ENCODE data around the gene KIF23.
A peak's percentile ranks its signal among the peaks of the same experiment; 100 is the strongest.

The KIF23 gene

GRCh38 chr15:69391046-69391757, 22.9 kb upstream of the KIF23 start:
- TF ChIP-seq ELF4 (IDR thresholded peaks at IDR 0.05) (no peak), NFRKB (IDR thresholded peaks at IDR 0.05) (no peak), SP1 (IDR thresholded peaks at IDR 0.05) (no peak), FOXM1 (IDR thresholded peaks at IDR 0.05; ENCODE audit: borderline replicate concordance) (no peak), FOXK2 (IDR thresholded peaks at IDR 0.05) (no peak), LEF1 (IDR thresholded peaks at IDR 0.05; ENCODE audit: borderline replicate concordance) (no peak), FOXA1 (IDR thresholded peaks at IDR 0.05) (no peak), HDGF (IDR thresholded peaks at IDR 0.05; ENCODE audit: borderline replicate concordance) (no peak), ZNF384 (IDR thresholded peaks at IDR 0.05) (no peak), CTBP1 (IDR thresholded peaks at IDR 0.05; ENCODE audit: borderline replicate concordance) (no peak), SUZ12 (IDR thresholded peaks at IDR 0.05) (no peak), ARNT (IDR thresholded peaks at IDR 0.05) (no peak), L3MBTL2 (conservative IDR thresholded peaks at IDR 0.05) (no peak), BHLHE40 (IDR thresholded peaks at IDR 0.05; ENCODE audit: borderline replicate concordance) (no peak), PKNOX1 (IDR thresholded peaks at IDR 0.05) (no peak), TARDBP (IDR thresholded peaks at IDR 0.05) (no peak)
- ChIA-PET CTCF (no interaction called here), POLR2A (no interaction called here)
- DNase-seq (ENCODE audit: extremely low spot score), result no peak

GRCh38 chr15:69392352-69392751, 21.8 kb upstream of the KIF23 start:
- ChIA-PET CTCF (interaction anchor here (1.4 kb wide), 1 partner anchor 335 kb away, joined by 9 read pairs; no protein-coding TSS in a partner anchor), POLR2A (interaction anchor here (0.7 kb wide), 1 partner anchor 60 kb away, joined by 3 read pairs; the partner anchor contains the start of gene RPLP1)
- TF ChIP-seq ELF4 (IDR thresholded peaks at IDR 0.05) (no peak), FOXM1 (IDR thresholded peaks at IDR 0.05; ENCODE audit: borderline replicate concordance) (no peak), SUZ12 (IDR thresholded peaks at IDR 0.05) (no peak), CTBP1 (IDR thresholded peaks at IDR 0.05; ENCODE audit: borderline replicate concordance) (no peak), PKNOX1 (IDR thresholded peaks at IDR 0.05) (no peak), FOXA1 (IDR thresholded peaks at IDR 0.05) (no peak), FOXK2 (IDR thresholded peaks at IDR 0.05) (no peak), TARDBP (IDR thresholded peaks at IDR 0.05) (no peak), BHLHE40 (IDR thresholded peaks at IDR 0.05; ENCODE audit: borderline replicate concordance) (no peak), LEF1 (IDR thresholded peaks at IDR 0.05; ENCODE audit: borderline replicate concordance) (no peak), ZNF384 (IDR thresholded peaks at IDR 0.05) (no peak), SP1 (IDR thresholded peaks at IDR 0.05) (no peak)
- DNase-seq (ENCODE audit: extremely low spot score), result no peak

- no peak for DNase-seq (ENCODE audit: extremely low spot score)
- no peak for TF ChIP-seq SP1 (IDR thresholded peaks at IDR 0.05)
- TF ChIP-seq FOXA1 (IDR thresholded peaks at IDR 0.05), result no peak
- TF ChIP-seq PKNOX1 (IDR thresholded peaks at IDR 0.05), result no peak
- no peak for TF ChIP-seq FOXM1 (IDR thresholded peaks at IDR 0.05; ENCODE audit: borderline replicate concordance)
- TF ChIP-seq HDGF (IDR thresholded peaks at IDR 0.05; ENCODE audit: borderline replicate concordance), result no peak
- TF ChIP-seq CTBP1 (IDR thresholded peaks at IDR 0.05; ENCODE audit: borderline replicate concordance), result no peak
- TF ChIP-seq BHLHE40 (IDR thresholded peaks at IDR 0.05; ENCODE audit: borderline replicate concordance), result no peak
- TF ChIP-seq TARDBP (IDR thresholded peaks at IDR 0.05), result no peak
- TF ChIP-seq L3MBTL2 (conservative IDR thresholded peaks at IDR 0.05), result no peak
- no peak for TF ChIP-seq ARNT (IDR thresholded peaks at IDR 0.05)
- TF ChIP-seq ZNF384 (IDR thresholded peaks at IDR 0.05), result no peak
- no peak for TF ChIP-seq LEF1 (IDR thresholded peaks at IDR 0.05; ENCODE audit: borderline replicate concordance)
- TF ChIP-seq ELF4 (IDR thresholded peaks at IDR 0.05), result no peak
- TF ChIP-seq FOXK2 (IDR thresholded peaks at IDR 0.05), result no peak
- no peak for TF ChIP-seq NFRKB (IDR thresholded peaks at IDR 0.05)
- TF ChIP-seq SUZ12 (IDR thresholded peaks at IDR 0.05), result no peak
- ChIA-PET CTCF (interaction anchor here (0.5 to 1.9 kb wide), 11 partner anchors 9 to 354 kb away, joined by 3 to 9 read pairs (median 3); no protein-coding TSS in a partner anchor), POLR2A (interaction anchor here (0.8 to 1.8 kb wide), 3 partner anchors 20 to 69 kb away, joined by 3 to 8 read pairs (median 5); partner anchors contain the start of genes KIF23 and RPLP1)
Observed at GRCh38 chr15:69393831-69394491, 20.2 kb upstream of the KIF23 start.

- POLR2A ChIA-PET, result interaction anchor here (0.8 to 1.8 kb wide), 3 partner anchors 19 to 68 kb away, joined by 3 to 8 read pairs (median 5); partner anchors contain the start of genes KIF23 and RPLP1
- CTCF ChIA-PET, result interaction anchor here (0.5 to 1.9 kb wide), 11 partner anchors 10 to 337 kb away, joined by 3 to 4 read pairs (median 3); no protein-coding TSS in a partner anchor
- peak; percentile 93 for DNase-seq (ENCODE audit: extremely low spot score)
- TF ChIP-seq ELF4 (IDR thresholded peaks at IDR 0.05), result no peak
- TF ChIP-seq FOXK2 (IDR thresholded peaks at IDR 0.05), result no peak
- no peak for TF ChIP-seq FOXM1 (IDR thresholded peaks at IDR 0.05; ENCODE audit: borderline replicate concordance)
- TF ChIP-seq L3MBTL2 (conservative IDR thresholded peaks at IDR 0.05), result peak; percentile 65; the same call in 1 of the 2 replicates
Observed at GRCh38 chr15:69394556-69395282, 19.4 kb upstream of the KIF23 start.

- POLR2A ChIA-PET, result interaction anchor here (0.6 to 1.8 kb wide), 2 partner anchors 57 to 152 kb away, joined by 3 to 8 read pairs; partner anchors contain the start of gene RPLP1
- no peak for DNase-seq (ENCODE audit: extremely low spot score)
- TF ChIP-seq SP1 (IDR thresholded peaks at IDR 0.05), result no peak
- TF ChIP-seq ZNF384 (IDR thresholded peaks at IDR 0.05), result no peak
- no peak for TF ChIP-seq HDGF (IDR thresholded peaks at IDR 0.05; ENCODE audit: borderline replicate concordance)
- CTCF ChIA-PET, result interaction anchor here (1.5 kb wide), 1 partner anchor 17 kb away, joined by 4 read pairs; no protein-coding TSS in a partner anchor
Observed at GRCh38 chr15:69395460-69395859, 18.7 kb upstream of the KIF23 start.
